Endothelial cell of umbilical vein (primary cell): ENCODE measurements around the gene CYCS. TPM values are rescaled to one million over a fixed set of nuclear protein-coding genes. Genes with fewer than 3 reads are reported as not detected.

Source experiments
- BruUV-seq: library from RNA; stranded (reverse); fragments of 400-500 nt; replicated peaks from 2 replicates; lab custom pipeline; 2021; lab: Mats Ljungman, UMichigan
- CTCF ChIA-PET: fragments of 300-600, 350-600 bp; sonication (Branson Sonifier 250); formaldehyde crosslinking; loops from one replicate; lab custom pipeline; 2021; ENCODE audit warnings: antibody characterized with exemption, inconsistent platforms; lab: Charles Lee
- POLR2A ChIA-PET: fragments of 300-600, 350-600 bp; sonication (Branson Sonifier 250); formaldehyde crosslinking; loops from one replicate; lab custom pipeline; 2021; ENCODE audit warnings: antibody characterized with exemption, inconsistent platforms; lab: Charles Lee
- DNase-seq: peaks from one replicate; pipeline ENCODE4 v3.0.0-alpha.2; 2011; ENCODE audit warnings: low read depth, low spot score
- FAIRE-seq: peaks from 2 replicates; lab custom pipeline; 2011; peaks lifted over from hg19 to GRCh38; lab: Jason Lieb, UNC
- H2AFZ ChIP-seq: 2 replicates; pipeline ENCODE4 v1.6.0; 2012; ENCODE audit warnings: low read depth, low read length, control low read depth, inconsistent platforms
- H3K27ac ChIP-seq: 2 replicates; pipeline ENCODE4 v1.5.1; 2011; ENCODE audit warnings: low read depth, mild to moderate bottlenecking, control low read depth, low read length, moderate library complexity; ENCODE audit not compliant: insufficient read depth
- H3K27me3 ChIP-seq, 2 experiments: 2 replicates each; pipeline versions ENCODE4 v1.6.0 to v1.6.1; 2011; ENCODE audit warnings: low read length in 2 of 2, mixed read lengths in 1 of 2; ENCODE audit not compliant: control insufficient read depth in 2 of 2, insufficient read depth in 2 of 2
- H3K36me3 ChIP-seq, 2 experiments: 2 replicates in 1 of 2; 3 replicates in 1 of 2; pipeline ENCODE4 v1.5.1; 2011; ENCODE audit warnings: low read length in 2 of 2, mild to moderate bottlenecking in 1 of 2, moderate library complexity in 1 of 2; ENCODE audit not compliant: control insufficient read depth in 2 of 2, insufficient read depth in 2 of 2; ENCODE audit errors: extremely low read depth in 1 of 2
- H3K4me1 ChIP-seq: 3 replicates; pipeline ENCODE4 v1.5.1; 2011; ENCODE audit warnings: mild to moderate bottlenecking, low read length; ENCODE audit not compliant: control insufficient read depth, insufficient read depth; ENCODE audit errors: extremely low read depth
- H3K4me2 ChIP-seq: 2 replicates; pipeline ENCODE4 v1.6.1; 2011; ENCODE audit warnings: low read length, control low read depth, mixed read lengths; ENCODE audit not compliant: insufficient read depth
- H3K4me3 ChIP-seq, 3 experiments: fragments of 200-600 bp in 1 of 3; sonication (generic), shearing (Covaris generic) in 1 of 3; replicated peaks in 1 of 3; 2 replicates each; pipeline ENCODE4 v1.5.1; 2011 to 2016; ENCODE audit warnings: control low read depth in 3 of 3, low read length in 3 of 3, mild to moderate bottlenecking in 2 of 3, inconsistent platforms in 1 of 3, low read depth in 1 of 3, moderate library complexity in 1 of 3; ENCODE audit not compliant: insufficient read depth in 1 of 3
- H3K79me2 ChIP-seq: 2 replicates; pipeline ENCODE4 v1.6.0; 2012; ENCODE audit warnings: low read length, inconsistent platforms; ENCODE audit not compliant: control insufficient read depth, insufficient read depth
- H3K9ac ChIP-seq: replicated peaks from 2 replicates; pipeline ENCODE3; 2011; ENCODE audit warnings: low read length, control low read depth; ENCODE audit not compliant: insufficient read depth; ENCODE audit errors: extremely low read depth
- H3K9me1 ChIP-seq: replicated peaks from 3 replicates; pipeline ENCODE4 v1.6.0; 2011; ENCODE audit warnings: mild to moderate bottlenecking, low read length; ENCODE audit not compliant: control insufficient read depth, insufficient read depth; ENCODE audit errors: extremely low read depth
- H3K9me3 ChIP-seq: replicated peaks from 2 replicates; pipeline ENCODE4 v1.5.1; 2012; ENCODE audit warnings: low read length, inconsistent platforms; ENCODE audit not compliant: control insufficient read depth, insufficient read depth
- H4K20me1 ChIP-seq: replicated peaks from 2 replicates; pipeline ENCODE3; 2011; ENCODE audit warnings: mild to moderate bottlenecking, low read length; ENCODE audit not compliant: control insufficient read depth, insufficient read depth; ENCODE audit errors: extremely low read depth
- CTCF ChIP-seq, 2 donors: IDR thresholded peaks; 1 replicate in 1 of 2; 2 replicates in 1 of 2; pipeline ENCODE4 v1.5.1; 2011; ENCODE audit warnings: low read length in 2 of 2, mild to moderate bottlenecking in 2 of 2, moderate library complexity in 2 of 2, control low read depth in 1 of 2, inconsistent platforms in 1 of 2, low read depth in 1 of 2; ENCODE audit not compliant: insufficient read depth in 1 of 2; ENCODE audit errors: extremely low read depth in 1 of 2
- EZH2 ChIP-seq: IDR thresholded peaks from 2 replicates; pipeline ENCODE4 v1.6.1; 2012; ENCODE audit warnings: borderline replicate concordance, low read depth, mild to moderate bottlenecking, moderate library complexity, low read length, inconsistent platforms; ENCODE audit not compliant: severe bottlenecking
- FOS ChIP-seq: IDR thresholded peaks from 2 replicates; pipeline ENCODE4 v1.6.1; 2011; ENCODE audit warnings: mild to moderate bottlenecking, low read length, moderate library complexity, borderline replicate concordance; ENCODE audit not compliant: insufficient read depth
- GATA2 ChIP-seq: IDR thresholded peaks from 2 replicates; pipeline ENCODE4 v1.7.0; 2011; ENCODE audit warnings: low read depth, mild to moderate bottlenecking, moderate library complexity, mixed read lengths, low read length; ENCODE audit not compliant: insufficient read length, insufficient read depth
- JUN ChIP-seq: IDR thresholded peaks from 2 replicates; pipeline ENCODE4 v1.6.1; 2011; ENCODE audit warnings: borderline replicate concordance, low read depth; ENCODE audit not compliant: insufficient read length, insufficient read depth
- MAX ChIP-seq: IDR thresholded peaks from 2 replicates; pipeline ENCODE4 v1.6.1; 2011; ENCODE audit not compliant: insufficient read depth, insufficient read length
- MYC ChIP-seq: IDR thresholded peaks from one replicate; pipeline ENCODE4 v1.6.1; 2011; ENCODE audit warnings: mild to moderate bottlenecking, low read depth, low read length
- POLR2A ChIP-seq: IDR thresholded peaks from 2 replicates; pipeline ENCODE4 v1.6.1; 2012; ENCODE audit warnings: low read depth, mild to moderate bottlenecking, control low read depth, low read length
- POLR2AphosphoS5 ChIP-seq: IDR thresholded peaks from 2 replicates; pipeline ENCODE4 v1.6.1; 2012; ENCODE audit warnings: low read depth, mild to moderate bottlenecking, control low read depth, low read length, moderate library complexity; ENCODE audit not compliant: insufficient read depth
- dilution Hi-C: fragments of 300-500 bp; cut with MboI; formaldehyde crosslinking; loops from one replicate; pipeline ENCODE4 v1.15.0; 2019; ENCODE audit warnings: low sequenced_read_pairs; ENCODE audit not compliant: extremely low pct_ligation_motif_present
- intact Hi-C: fragments of 100-400 bp; cut with micrococcal nuclease; formaldehyde crosslinking; loops from one replicate; pipeline ENCODE4 v1.10.0; 2022
- polyA plus RNA-seq, 4 experiments: library from polyadenylated mRNA; depleted of rRNA in 3 of 4; stranded (reverse) in 3 of 4; unstranded in 1 of 4; fragments of >200 nt; gene quantifications; 2 replicates each; pipeline versions ENCODE4 v1.2.1 to v1.2.3, GENCODE V29; 2011 to 2012; ENCODE audit warnings: missing spikeins in 1 of 4
- total RNA-seq: library from RNA; stranded (reverse); gene quantifications from 2 replicates; pipeline ENCODE4 v1.2.3, GENCODE V29; 2021

CYCS gene
- total and polyA plus RNA-seq, 2 donors (not counting 3 experiments of a cell fraction or from before 2014, with no cell fraction given), result 21.4 to 134 TPM

GRCh38 chr7:25122373-25122772, 2.7 kb downstream of the CYCS start:
- Histone ChIP-seq H3K9ac (no peak overlapping the region), H3K4me2 (no peak overlapping the region), H3K79me2 (peaks cover 25% of the 10 kb centered on the region), H3K4me3 (no peak overlapping the region), H2AFZ (no peak overlapping the region), H3K9me3 (no peaks in the 10 kb centered on the region), H3K36me3 (peaks cover 5 to 12% of the 10 kb centered on the region in 2 experiments), H3K4me1 (peaks cover 9% of the 10 kb centered on the region), H4K20me1 (no peaks in the 10 kb centered on the region), H3K27me3 (no peaks in the 10 kb centered on the region), H3K27ac (no peak overlapping the region), H3K9me1 (no peaks in the 10 kb centered on the region)
- POLR2A ChIA-PET, result no interaction called here
- BruUV-seq, result no TSS peak
- CTCF ChIA-PET, result no interaction called here
- no peak for FAIRE-seq
- TF ChIP-seq CTCF (IDR thresholded peaks at IDR 0.05; ENCODE audit: extremely low read depth in 1 of 2, insufficient read depth in 1 of 2, low read depth in 1 of 2, low read length in 2 of 2), result no peak
- TF ChIP-seq EZH2, result no peak
- no peak for TF ChIP-seq FOS
- dilution Hi-C loops (no loop called here), intact Hi-C loops (no loop called here)
- no peak for DNase-seq

- H3K4me2 ChIP-seq, result no peak overlapping the region
- no peaks in the 10 kb centered on the region for H4K20me1 ChIP-seq
- H3K4me3 ChIP-seq, result no peak overlapping the region
- H3K9ac ChIP-seq, result no peak overlapping the region
- FAIRE-seq, result no peak
- peaks cover 25% of the 10 kb centered on the region for H3K79me2 ChIP-seq
- H3K27ac ChIP-seq, result no peak overlapping the region
- TF ChIP-seq MAX (no peak), MYC (no peak), POLR2AphosphoS5 (no peak), FOS (no peak), GATA2 (no peak), EZH2 (no peak), CTCF (IDR thresholded peaks at IDR 0.05; ENCODE audit: extremely low read depth in 1 of 2, insufficient read depth in 1 of 2, low read depth in 1 of 2, low read length in 2 of 2) (no peak), POLR2A (no peak), JUN (no peak)
- H3K27me3 ChIP-seq, result no peaks in the 10 kb centered on the region
- no peaks in the 10 kb centered on the region for H3K9me3 ChIP-seq
- no peak overlapping the region for H2AFZ ChIP-seq
- BruUV-seq, result no TSS peak
- peaks cover 9% of the 10 kb centered on the region for H3K4me1 ChIP-seq
- dilution Hi-C loops (no loop called here), intact Hi-C loops (no loop called here)
- no peak for DNase-seq
- H3K9me1 ChIP-seq, result no peaks in the 10 kb centered on the region
- CTCF ChIA-PET, result no interaction called here
- peaks cover 5 to 12% of the 10 kb centered on the region in 2 experiments for H3K36me3 ChIP-seq
- POLR2A ChIA-PET, result no interaction called here
Observed at GRCh38 chr7:25121599-25121998, 3.5 kb downstream of the CYCS start.
